HepG2 (cell line): Measurements from ENCODE around the gene AFF2. TPM values are rescaled to one million over a fixed set of nuclear protein-coding genes. Genes with fewer than 3 reads are reported as not detected.

Experiments used
- ATAC-seq: fragments of 200-7000 bp; cut with Tn5 transposase; 3 replicates; pipeline ENCODE4 v1.9.1; 2020; ENCODE audit warnings: mild to moderate bottlenecking, moderate library complexity
- BruUV-seq: library from RNA; stranded (reverse); fragments of 400-500 nt; replicated peaks from 2 replicates; lab custom pipeline; 2021; lab: Mats Ljungman, UMichigan
- CTCF ChIA-PET: fragments of 300-600 bp; formaldehyde crosslinking; extraction: SDS; loops from one replicate; lab custom pipeline; 2021; ENCODE audit warnings: low total read pairs, inconsistent platforms, low intra/inter-chr PET ratio; lab: Yijun Ruan, JAX
- POLR2A ChIA-PET: fragments of 350-600 bp; sonication (Branson Sonifier 250); formaldehyde crosslinking; loops from one replicate; lab custom pipeline; 2020; ENCODE audit warnings: antibody characterized with exemption, inconsistent platforms; lab: Yijun Ruan, JAX
- DNase-seq: peaks from one replicate; pipeline ENCODE4 v3.0.0-alpha.2; 2015; ENCODE audit warnings: low spot score
- FAIRE-seq: peaks from 3 replicates; lab custom pipeline; 2011; peaks lifted over from hg19 to GRCh38; lab: Jason Lieb, UNC
- H2AFZ ChIP-seq: one replicate; pipeline ENCODE4 v1.6.1; 2011; ENCODE audit warnings: low read length, inconsistent platforms
- H3K27ac ChIP-seq: fragments of 300-600 bp; 3 replicates; pipeline ENCODE4 v1.8.0; 2011; ENCODE audit warnings: mixed run types, mild to moderate bottlenecking, mixed read lengths, low read length, inconsistent platforms; ENCODE audit not compliant: insufficient read depth; ENCODE audit errors: extremely low read length
- H3K27me3 ChIP-seq, 2 experiments: fragments of 200-600 bp in 1 of 2; 2 replicates in 1 of 2; 3 replicates in 1 of 2; pipeline versions ENCODE4 v1.6.0 to v1.8.0; 2011; ENCODE audit warnings: low read length in 2 of 2, mild to moderate bottlenecking in 2 of 2, moderate library complexity in 2 of 2, inconsistent platforms in 1 of 2; ENCODE audit not compliant: insufficient read depth in 2 of 2, control insufficient read depth in 1 of 2
- H3K36me3 ChIP-seq, 2 experiments: fragments of 200-600 bp in 1 of 2; replicated peaks in 1 of 2; 2 replicates in 1 of 2; 3 replicates in 1 of 2; pipeline versions ENCODE4 v1.5.1 to v1.8.0; 2011; ENCODE audit warnings: low read length in 2 of 2, inconsistent platforms in 1 of 2; ENCODE audit not compliant: insufficient read depth in 2 of 2, control insufficient read depth in 1 of 2
- H3K4me1 ChIP-seq: 2 replicates; pipeline ENCODE4 v1.5.1; 2012; ENCODE audit warnings: low read length, inconsistent platforms; ENCODE audit not compliant: insufficient read depth
- H3K4me2 ChIP-seq: 2 replicates; pipeline ENCODE4 v1.6.0; 2011; ENCODE audit warnings: low read depth, low read length, inconsistent platforms
- H3K4me3 ChIP-seq, 3 experiments: fragments of 200-600 bp in 1 of 3; sonication (generic), shearing (Covaris generic) in 1 of 3; replicated peaks in 1 of 3; 2 replicates each; pipeline ENCODE4 v1.5.1; 2011 to 2016; ENCODE audit warnings: low read length in 3 of 3, inconsistent platforms in 2 of 3, low read depth in 2 of 3, mild to moderate bottlenecking in 2 of 3, control low read depth in 1 of 3, mixed read lengths in 1 of 3; ENCODE audit not compliant: insufficient read depth in 1 of 3
- H3K79me2 ChIP-seq: one replicate; pipeline ENCODE4 v1.6.1; 2011; ENCODE audit warnings: low read length, inconsistent platforms; ENCODE audit not compliant: insufficient read depth
- H3K9ac ChIP-seq: 2 replicates; pipeline ENCODE4 v1.6.0; 2011; ENCODE audit warnings: mild to moderate bottlenecking, low read depth, low read length, inconsistent platforms; ENCODE audit not compliant: insufficient read depth
- H3K9me3 ChIP-seq: 2 replicates; pipeline ENCODE4 v1.5.1; 2012; ENCODE audit warnings: mild to moderate bottlenecking, low read length
- H4K20me1 ChIP-seq: 2 replicates; pipeline ENCODE4 v1.6.0; 2011; ENCODE audit warnings: inconsistent platforms, mild to moderate bottlenecking, low read length, moderate library complexity; ENCODE audit not compliant: insufficient read depth
- ATAD3A ChIP-seq: sonication (generic); formaldehyde crosslinking; IDR thresholded peaks from 2 replicates; pipeline ENCODE4 v1.4.0; 2020; ENCODE audit warnings: missing genetic modification reagents
- IKZF1 ChIP-seq: fragments of 450-650 bp; IDR thresholded peaks from 2 replicates; pipeline ENCODE4 v1.7.1; 2016
- KAT7 ChIP-seq: IDR thresholded peaks from 2 replicates; pipeline ENCODE4 v1.6.1; 2018; ENCODE audit warnings: borderline replicate concordance, missing compliant biosample characterization
- MYC ChIP-seq: sonication (generic); formaldehyde crosslinking; IDR thresholded peaks from 2 replicates; pipeline ENCODE4 v1.9.0; 2021; ENCODE audit warnings: missing genetic modification reagents, borderline replicate concordance
- NFIC ChIP-seq: IDR thresholded peaks from 2 replicates; pipeline ENCODE4 v1.6.1; 2012; ENCODE audit warnings: mild to moderate bottlenecking, low read length, inconsistent platforms
- NR1H2 ChIP-seq: sonication (generic); formaldehyde crosslinking; IDR thresholded peaks from 2 replicates; pipeline ENCODE4 v1.8.1; 2022; ENCODE audit warnings: low read depth, missing genetic modification reagents, borderline replicate concordance
- PHF20 ChIP-seq: sonication (generic); formaldehyde crosslinking; IDR thresholded peaks from 2 replicates; pipeline ENCODE4 v1.5.0; 2020; ENCODE audit warnings: mild to moderate bottlenecking, missing genetic modification reagents
- PITX1 ChIP-seq: sonication (generic); formaldehyde crosslinking; IDR thresholded peaks from 2 replicates; pipeline ENCODE4 v1.5.1; 2020; ENCODE audit warnings: mild to moderate bottlenecking, missing genetic modification reagents
- TEAD2 ChIP-seq: sonication (generic); formaldehyde crosslinking; IDR thresholded peaks from 2 replicates; pipeline ENCODE4 v1.9.0; 2021; ENCODE audit warnings: missing genetic modification reagents
- ZBTB7B ChIP-seq: sonication (generic); formaldehyde crosslinking; IDR thresholded peaks from 2 replicates; pipeline ENCODE4 v1.4.0; 2020; ENCODE audit warnings: missing genetic modification reagents
- ZNF354B ChIP-seq: sonication (generic); formaldehyde crosslinking; IDR thresholded peaks from 2 replicates; pipeline ENCODE4 v1.8.0; 2022; ENCODE audit warnings: mild to moderate bottlenecking, missing genetic modification reagents
- ZNF382 ChIP-seq: sonication (generic); formaldehyde crosslinking; IDR thresholded peaks from 2 replicates; pipeline ENCODE4 v1.5.0; 2020; ENCODE audit warnings: missing genetic modification reagents, mild to moderate bottlenecking, borderline replicate concordance
- ZNF468 ChIP-seq: sonication (generic); formaldehyde crosslinking; IDR thresholded peaks from 2 replicates; pipeline ENCODE4 v1.8.0; 2022; ENCODE audit warnings: mild to moderate bottlenecking, moderate library complexity, missing genetic modification reagents
- ZNF569 ChIP-seq: sonication (generic); formaldehyde crosslinking; IDR thresholded peaks from 2 replicates; pipeline ENCODE4 v1.5.0; 2020; ENCODE audit warnings: mild to moderate bottlenecking, missing genetic modification reagents, moderate library complexity, borderline replicate concordance
- WGBS: methylation state at CpG from one replicate; pipeline ENCODE4 v1.1.6; 2017; ENCODE audit warnings: low lambda C conversion rate; 5-methylcytosine and 5-hydroxymethylcytosine counted together
- in situ Hi-C: cut with HindIII; loops from 2 replicates; pipeline ENCODE4 v1.10.0; 2017; ENCODE audit warnings: low pct_unique_long_range_greater_than_20kb; ENCODE audit not compliant: extremely low pct_ligation_motif_present
- intact Hi-C: fragments of 100-400 bp; cut with micrococcal nuclease; formaldehyde crosslinking; loops from one replicate; pipeline ENCODE4 v1.10.0; 2022; ENCODE audit not compliant: unreplicated experiment
- polyA plus RNA-seq, 8 experiments: library from polyadenylated mRNA; depleted of rRNA in 3 of 8; stranded (reverse) in 7 of 8; unstranded in 1 of 8; fragments of >200 nt; fragmentation: Illumina TruSeq in 4 of 8; extraction: Trizol in 4 of 8; gene quantifications; 2 replicates each; pipeline versions ENCODE4 v1.2.1 to v1.2.3, GENCODE V29; 2011 to 2016; ENCODE audit warnings: low read depth in 4 of 8, missing spikeins in 1 of 8, mixed read lengths in 1 of 8; ENCODE audit not compliant: insufficient read depth in 1 of 8
- total RNA-seq, 5 experiments: library from RNA; depleted of rRNA; stranded (reverse); fragments of >200 nt; fragmentation: Illumina TruSeq; extraction: Trizol; gene quantifications; 2 replicates each; pipeline ENCODE4 v1.2.3, GENCODE V29; 2016; ENCODE audit warnings: low read depth in 1 of 5
- TF ChIP-seq, protein P1 (sequence below): sonication (generic); formaldehyde crosslinking; IDR thresholded peaks from 2 replicates; pipeline ENCODE4 v1.5.0; 2020; ENCODE audit warnings: mild to moderate bottlenecking, missing genetic modification reagents
- TF ChIP-seq, protein P2 (sequence below): sonication (generic); formaldehyde crosslinking; IDR thresholded peaks from 2 replicates; pipeline ENCODE4 v1.8.0; 2023; ENCODE audit warnings: mild to moderate bottlenecking, missing genetic modification reagents

AFF2 gene
- total and polyA plus RNA-seq, 2 of the 13 experiments (the other 11 are each of a cell fraction or from before 2014, with no cell fraction given): not detected

DNA sequence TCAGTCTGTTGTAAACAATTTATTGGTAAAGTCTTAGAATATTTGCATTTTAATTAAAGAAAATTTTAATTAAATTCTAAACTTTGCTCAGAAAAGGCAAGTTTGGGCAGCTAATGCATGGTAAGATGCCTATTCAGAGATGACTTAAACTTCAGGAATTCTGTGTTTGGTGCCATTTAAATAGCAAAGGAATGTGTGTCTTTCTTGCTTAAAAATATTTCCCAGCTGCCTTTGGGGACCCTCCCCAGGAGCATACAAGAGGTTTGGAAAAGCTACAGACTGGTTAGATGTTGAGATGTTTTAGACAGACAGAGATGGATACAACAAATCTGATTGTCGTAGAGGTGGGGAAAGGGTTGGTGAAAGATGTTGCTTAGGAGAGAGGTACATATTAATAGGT lies 36.5 kb downstream of the AFF2 start (continued):
- TF ChIP-seq ZNF569 (CRISPR knock-in tag): no peak

DNA sequence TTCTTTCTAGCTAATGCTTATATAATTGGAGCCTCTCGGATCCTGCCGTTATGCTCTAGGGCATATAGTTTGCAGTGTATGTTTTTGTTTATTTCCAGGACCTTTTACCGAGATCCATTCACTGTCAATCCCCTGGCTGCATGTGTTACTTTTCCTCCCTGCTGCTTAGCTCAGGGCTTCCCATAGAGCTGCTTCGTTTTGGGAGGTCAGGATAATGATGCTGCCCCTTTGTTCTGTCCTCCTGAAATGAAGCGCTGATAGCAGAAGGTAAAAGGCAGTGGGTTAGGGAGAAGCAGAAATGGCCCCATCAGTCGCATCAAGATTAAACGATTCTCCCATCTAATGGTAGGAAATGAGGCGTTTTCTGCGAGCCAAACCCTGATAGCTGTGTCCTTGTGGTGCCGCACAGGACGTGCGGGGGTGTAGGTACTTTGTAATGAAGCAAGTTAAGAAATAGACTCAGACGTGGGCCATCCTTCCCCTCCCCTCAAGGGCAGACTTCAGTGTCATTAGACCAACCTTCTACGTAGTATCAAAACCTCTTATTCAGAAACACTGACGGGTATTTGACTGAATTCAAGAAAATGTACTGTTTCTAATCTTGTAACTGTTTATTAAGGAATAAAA lies 37.3 kb downstream of the AFF2 start:
- in situ Hi-C loops: no loop called here
- Histone ChIP-seq H3K4me3 (no peak overlapping the region), H3K79me2 (no peaks in the 10 kb centered on the region)
- POLR2A ChIA-PET: no interaction called here
- TF ChIP-seq ZNF354B (CRISPR knock-in tag): no peak
- TF ChIP-seq ZNF382: no peak
- TF ChIP-seq, protein P1, sequence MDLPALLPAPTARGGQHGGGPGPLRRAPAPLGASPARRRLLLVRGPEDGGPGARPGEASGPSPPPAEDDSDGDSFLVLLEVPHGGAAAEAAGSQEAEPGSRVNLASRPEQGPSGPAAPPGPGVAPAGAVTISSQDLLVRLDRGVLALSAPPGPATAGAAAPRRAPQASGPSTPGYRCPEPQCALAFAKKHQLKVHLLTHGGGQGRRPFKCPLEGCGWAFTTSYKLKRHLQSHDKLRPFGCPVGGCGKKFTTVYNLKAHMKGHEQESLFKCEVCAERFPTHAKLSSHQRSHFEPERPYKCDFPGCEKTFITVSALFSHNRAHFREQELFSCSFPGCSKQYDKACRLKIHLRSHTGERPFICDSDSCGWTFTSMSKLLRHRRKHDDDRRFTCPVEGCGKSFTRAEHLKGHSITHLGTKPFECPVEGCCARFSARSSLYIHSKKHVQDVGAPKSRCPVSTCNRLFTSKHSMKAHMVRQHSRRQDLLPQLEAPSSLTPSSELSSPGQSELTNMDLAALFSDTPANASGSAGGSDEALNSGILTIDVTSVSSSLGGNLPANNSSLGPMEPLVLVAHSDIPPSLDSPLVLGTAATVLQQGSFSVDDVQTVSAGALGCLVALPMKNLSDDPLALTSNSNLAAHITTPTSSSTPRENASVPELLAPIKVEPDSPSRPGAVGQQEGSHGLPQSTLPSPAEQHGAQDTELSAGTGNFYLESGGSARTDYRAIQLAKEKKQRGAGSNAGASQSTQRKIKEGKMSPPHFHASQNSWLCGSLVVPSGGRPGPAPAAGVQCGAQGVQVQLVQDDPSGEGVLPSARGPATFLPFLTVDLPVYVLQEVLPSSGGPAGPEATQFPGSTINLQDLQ: no peak
- TF ChIP-seq NFIC: no peak
- TF ChIP-seq PHF20 (CRISPR knock-in tag): no peak
- no peak for TF ChIP-seq ZBTB7B (CRISPR knock-in tag)
- TF ChIP-seq, protein P2, sequence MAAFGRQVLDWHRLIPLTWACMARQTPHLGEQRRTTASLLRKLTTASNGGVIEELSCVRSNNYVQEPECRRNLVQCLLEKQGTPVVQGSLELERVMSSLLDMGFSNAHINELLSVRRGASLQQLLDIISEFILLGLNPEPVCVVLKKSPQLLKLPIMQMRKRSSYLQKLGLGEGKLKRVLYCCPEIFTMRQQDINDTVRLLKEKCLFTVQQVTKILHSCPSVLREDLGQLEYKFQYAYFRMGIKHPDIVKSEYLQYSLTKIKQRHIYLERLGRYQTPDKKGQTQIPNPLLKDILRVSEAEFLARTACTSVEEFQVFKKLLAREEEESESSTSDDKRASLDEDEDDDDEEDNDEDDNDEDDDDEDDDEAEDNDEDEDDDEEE: no peak
- no peak for TF ChIP-seq ZNF468
- no peak for TF ChIP-seq KAT7 (CRISPR knock-in tag)
- TF ChIP-seq PITX1: no peak
- no peak for TF ChIP-seq IKZF1
- no peak for TF ChIP-seq ATAD3A (CRISPR knock-in tag)
- no peak for TF ChIP-seq MYC (CRISPR knock-in tag)
- no peak for TF ChIP-seq NR1H2 (CRISPR knock-in tag)
- no peak for TF ChIP-seq TEAD2 (CRISPR knock-in tag)
- TF ChIP-seq, all 625 proteins: peak for 0
- H2AFZ ChIP-seq: no peak overlapping the region
- no peak for ATAC-seq
- no peaks in the 10 kb centered on the region for H3K4me1 ChIP-seq
- CTCF ChIA-PET: no interaction called here
- H3K36me3 ChIP-seq: no peaks in the 10 kb centered on the region
- no peak for FAIRE-seq
- DNase-seq: no peak
- intact Hi-C loops: no loop called here
- BruUV-seq: no TSS peak
- H3K4me2 ChIP-seq: no peak overlapping the region
- no peak overlapping the region for H3K27ac ChIP-seq
- H4K20me1 ChIP-seq: no peaks in the 10 kb centered on the region
- H3K9me3 ChIP-seq: no peaks in the 10 kb centered on the region
- no peaks in the 10 kb centered on the region for H3K27me3 ChIP-seq
- no peak overlapping the region for H3K9ac ChIP-seq
- 18% methylated on average over 11 of the region's 15 CpGs for WGBS
